GM10248 (cell line): ENCODE results near the gene MISP3.

ENCODE experiments used
- CTCF ChIA-PET: fragments of 300-600 bp; sonication (Branson Sonifier 250); formaldehyde crosslinking; extraction: SDS; loops from one replicate; lab custom pipeline; 2021; ENCODE audit warnings: antibody characterized with exemption; lab: Yijun Ruan, JAX
- POLR2A ChIA-PET: fragments of 350-650 bp; sonication (Branson Sonifier 250); formaldehyde crosslinking; extraction: SDS; loops from one replicate; lab custom pipeline; 2020; ENCODE audit warnings: antibody characterized with exemption; lab: Yijun Ruan, JAX
- DNase-seq: peaks from one replicate; pipeline ENCODE4 v3.0.0; 2012; ENCODE audit errors: extremely low spot score
- CTCF ChIP-seq: IDR thresholded peaks from 2 replicates; pipeline ENCODE4 v1.5.1; 2012; ENCODE audit warnings: mild to moderate bottlenecking, low read depth; ENCODE audit errors: extremely low read depth, missing control alignments, control extremely low read depth

MISP3 gene

GRCh38 chr19:14090509-14091080, 18.0 kb downstream of the MISP3 start, which contains the start of gene SAMD1:
SAMD1 (minus strand) TSS chr19:14090751.
- peak; percentile 89 for DNase-seq
- TF ChIP-seq CTCF, result no peak
- CTCF ChIA-PET, result no interaction called here
- POLR2A ChIA-PET, result no interaction called here

GRCh38 chr19:14091081-14091812, 18.7 kb downstream of the MISP3 start:
- peak; percentile 92 for DNase-seq
- TF ChIP-seq CTCF, result peak; percentile 48
- POLR2A ChIA-PET, result interaction anchor here (0.7 to 0.9 kb wide), 2 partner anchors 15 to 46 kb away, joined by 3 read pairs; no protein-coding TSS in a partner anchor
- CTCF ChIA-PET, result interaction anchor here (0.9 to 1.4 kb wide), 6 partner anchors 10 to 210 kb away, joined by 3 to 6 read pairs (median 4); partner anchors contain the start of gene ASF1B

- peak; percentile 77 for DNase-seq
- no peak for TF ChIP-seq CTCF
- POLR2A ChIA-PET, result interaction anchor here (0.7 to 0.9 kb wide), 2 partner anchors 14 to 45 kb away, joined by 3 read pairs; no protein-coding TSS in a partner anchor
- CTCF ChIA-PET, result interaction anchor here (0.9 to 1.4 kb wide), 6 partner anchors 10 to 211 kb away, joined by 3 to 6 read pairs (median 4); partner anchors contain the start of gene ASF1B
Measured at GRCh38 chr19:14091813-14092462, 19.4 kb downstream of the MISP3 start.

- no peak for TF ChIP-seq CTCF
- ChIA-PET CTCF (interaction anchor here (0.8 kb wide), 1 partner anchor 11 kb away, joined by 3 read pairs; no protein-coding TSS in a partner anchor), POLR2A (interaction anchor here (0.5 to 0.6 kb wide), 2 partner anchors 134 to 288 kb away, joined by 3 read pairs; partner anchors contain the start of gene ADGRE5)
- DNase-seq, result no peak
Measured at GRCh38 chr19:14093117-14093823, 20.7 kb downstream of the MISP3 start.

- CTCF ChIA-PET, result interaction anchor here (1.2 to 3.2 kb wide), 2 partner anchors 9 to 20 kb away, joined by 3 to 24 read pairs; no protein-coding TSS in a partner anchor
- DNase-seq, result no peak
- POLR2A ChIA-PET, result no interaction called here
- no peak for TF ChIP-seq CTCF
Measured at GRCh38 chr19:14094854-14095253, 22.3 kb downstream of the MISP3 start.
